Bladder microvascular endothelial cell (primary cell): Measurements from ENCODE around the gene SMIM3. TPM values are rescaled to one million over a fixed set of nuclear protein-coding genes. Genes with fewer than 3 reads are reported as not detected.

Experiments
- total RNA-seq: library from RNA; depleted of rRNA; stranded (reverse); fragments of >200 nt; gene quantifications from 2 replicates; pipeline ENCODE4 v1.2.3, GENCODE V29; 2014

Gene SMIM3, protein sequence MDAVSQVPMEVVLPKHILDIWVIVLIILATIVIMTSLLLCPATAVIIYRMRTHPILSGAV
- total RNA-seq = 1.1 and 2.6 TPM in 2 replicates

DNA sequence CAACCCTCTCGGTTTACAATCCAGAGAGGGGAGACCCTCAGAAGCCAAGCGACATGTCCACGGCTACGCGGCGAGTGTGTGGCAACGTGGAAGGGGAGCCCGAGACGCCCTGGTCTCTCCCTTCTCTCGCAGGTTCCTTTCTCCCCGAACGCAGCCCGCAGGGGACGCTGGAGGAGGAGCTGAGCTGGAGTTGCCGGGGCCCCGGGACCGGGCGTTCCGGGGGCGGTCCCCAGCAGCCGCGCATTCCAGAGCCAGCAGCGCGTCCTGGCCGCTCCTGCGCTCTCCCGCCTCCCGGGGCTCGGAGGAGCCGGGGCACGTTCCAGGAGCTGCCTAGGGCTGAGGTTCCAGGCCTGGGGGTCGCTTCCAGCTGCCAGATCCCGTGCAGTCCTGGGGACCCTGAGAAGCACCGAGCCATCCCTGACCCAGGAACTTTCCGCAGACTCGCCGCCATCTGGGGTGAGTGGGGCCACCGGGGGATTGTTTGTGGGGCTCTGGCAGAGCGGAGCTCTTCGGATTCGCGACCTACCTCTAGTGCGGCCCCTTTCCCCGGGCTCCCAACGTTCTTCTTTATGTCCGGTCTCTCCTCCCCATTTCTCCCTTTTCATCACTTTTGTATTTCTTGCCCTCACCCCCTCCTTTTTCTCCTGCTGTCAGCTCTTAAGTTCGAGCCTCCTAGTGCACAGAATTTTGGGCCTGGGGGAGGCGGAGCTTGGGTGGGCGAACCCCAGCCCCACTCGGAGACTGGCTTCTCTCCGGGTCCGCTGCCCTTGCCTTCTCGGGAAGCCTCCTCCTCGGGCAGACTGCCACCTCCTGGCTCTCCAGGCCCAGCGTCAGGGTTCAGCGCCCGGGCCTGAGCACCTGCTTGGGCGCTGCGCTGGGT lies at the start of gene SMIM3:
SMIM3 (plus strand) TSS at position 241 of the 880 bp plus-strand sequence. CDS start 16,684 bp downstream, outside the sequence.

DNA sequence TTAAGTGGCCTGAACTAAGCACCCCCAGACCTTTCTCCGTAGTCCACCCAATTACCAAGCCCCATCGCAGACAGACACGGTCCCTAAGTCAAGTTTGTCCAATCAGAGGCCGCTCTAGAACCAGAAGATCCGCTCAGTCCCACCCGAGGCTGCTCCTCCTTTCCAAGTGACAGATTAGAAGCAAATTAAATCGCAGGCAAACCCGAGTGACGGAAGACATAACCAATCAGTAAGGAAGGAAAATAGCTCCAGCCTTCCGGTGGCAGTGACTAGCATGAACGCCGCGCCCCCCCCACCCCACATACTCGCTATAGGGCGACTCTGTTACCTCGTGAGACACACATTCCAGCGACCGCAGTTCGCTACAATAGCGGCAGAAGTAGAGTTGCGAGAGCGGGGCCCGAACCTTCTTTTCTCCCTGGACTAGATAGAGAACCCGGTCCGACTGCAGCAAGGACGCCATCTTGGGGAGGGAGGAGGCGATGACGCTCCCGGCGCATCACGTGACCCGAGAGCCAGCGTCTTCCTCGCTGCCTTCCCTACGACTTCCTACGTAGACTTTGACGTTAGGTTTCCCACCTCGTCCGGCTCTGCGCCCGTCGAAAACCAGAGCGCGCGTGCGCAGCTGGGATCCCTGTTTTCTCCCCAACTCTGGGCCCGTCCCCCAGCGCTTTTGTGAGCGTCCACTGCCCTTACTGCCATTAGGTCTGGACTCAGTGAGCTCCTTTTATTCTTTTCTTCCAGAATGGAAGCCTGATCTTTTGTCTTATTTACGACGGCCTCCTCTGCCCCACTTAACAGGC lies 19.8 kb upstream of the SMIM3 start, which contains the start of gene DCTN4:
DCTN4 (minus strand) TSS at position 487 of the 803 bp plus-strand sequence; CDS start at position 463, 24 bp downstream.

DNA sequence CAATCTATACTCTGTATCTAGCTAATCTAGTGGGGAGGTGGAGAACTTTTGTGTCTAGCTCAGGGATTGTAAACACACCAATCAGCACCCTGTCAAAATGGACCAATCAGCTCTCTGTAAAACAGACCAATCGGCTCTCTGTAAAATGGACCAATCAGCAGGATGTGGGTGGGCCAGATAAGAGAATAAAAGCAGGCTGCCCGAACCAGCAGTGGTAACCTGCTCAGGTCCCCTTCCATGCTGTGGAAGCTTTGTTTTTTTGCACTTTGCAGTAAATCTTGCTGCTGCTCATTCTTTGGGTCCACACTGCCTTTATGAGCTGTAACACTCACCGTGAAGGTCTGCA lies 67.7 kb downstream of the SMIM3 start, which contains the start of gene IRGM:
IRGM (plus strand) TSS at position 214 of the 346 bp plus-strand sequence. CDS start 1,603 bp downstream, outside the sequence.

Other genes starting within 250 kb of the SMIM3 start
- 7.1 and 30.4 TPM in 2 replicates for gene SYNPO, start 138.1 kb upstream of the SMIM3 start, total RNA-seq
- gene MYOZ3, start 117.5 kb upstream of the SMIM3 start, total RNA-seq = 0.16 and 0.88 TPM in 2 replicates
- gene RBM22, start 77.7 kb upstream of the SMIM3 start, total RNA-seq = 14.2 and 27.4 TPM in 2 replicates
- 17.2 and 36.2 TPM in 2 replicates for gene DCTN4, start 19.7 kb upstream of the SMIM3 start, total RNA-seq
- gene IRGM, start 67.8 kb downstream of the SMIM3 start, total RNA-seq = not detected in 2 replicates
- 4.2 and 9.8 TPM in 2 replicates for gene ZNF300, start 126.2 kb downstream of the SMIM3 start, total RNA-seq
- 7.3 and 14.5 TPM in 2 replicates for gene GPX3, start 241.8 kb downstream of the SMIM3 start, total RNA-seq